GM19238 (cell line): Measurements from ENCODE around the gene CHRNA5.

Experiments used
- DNase-seq: peaks from one replicate; pipeline ENCODE4 v3.0.0; 2011; ENCODE audit warnings: low spot score; ENCODE audit not compliant: insufficient read length

The CHRNA5 gene

GRCh38 chr15:78638658-78639314 lies 73.5 kb downstream of the CHRNA5 start:
- DNase-seq = peak; percentile 58

GRCh38 chr15:78640527-78641101 lies 75.3 kb downstream of the CHRNA5 start:
- no peak for DNase-seq

GRCh38 chr15:78641102-78641748 lies 75.9 kb downstream of the CHRNA5 start, which contains the start of gene CHRNB4:
Gene CHRNB4, minus strand, starts transcription at chr15:78641210. Its CDS starts 77 bp downstream, at chr15:78641133.
- no peak for DNase-seq

GRCh38 chr15:78641749-78642275 lies 76.5 kb downstream of the CHRNA5 start:
- DNase-seq = no peak

GRCh38 chr15:78642331-78642730 lies 77.0 kb downstream of the CHRNA5 start:
- DNase-seq = no peak
